ENCODE results near the gene PCED1B. TPM values are rescaled to one million over a fixed set of nuclear protein-coding genes. Genes with fewer than 3 reads are reported as not detected.

PCED1B gene
- total RNA-seq, 1 donor from 2014 or later = 3.1 TPM

- no peak overlapping the region for H3K4me2 ChIP-seq
- H3K27me3 ChIP-seq = no peaks in the 10 kb centered on the region
- no peak overlapping the region for H3K27ac Mint-ChIP-seq
- no peak overlapping the region for H3K4me3 ChIP-seq
- no peaks in the 10 kb centered on the region for H3K27me3 Mint-ChIP-seq (ENCODE audit: insufficient read depth, low read depth)
- no peak overlapping the region for H3K9ac ChIP-seq
- peaks cover 23% of the 10 kb centered on the region for H3K4me1 Mint-ChIP-seq
- H3K9me3 Mint-ChIP-seq = no peaks in the 10 kb centered on the region
- H3K27ac ChIP-seq = no peak overlapping the region
- no peak for DNase-seq (ENCODE audit: low spot score)
- H4K20me1 ChIP-seq (ENCODE audit: low read depth) = no peaks in the 10 kb centered on the region
- no peaks in the 10 kb centered on the region for H3K79me2 ChIP-seq (ENCODE audit: low read depth)
- H3K9me3 ChIP-seq (ENCODE audit: low read depth) = no peaks in the 10 kb centered on the region
- TF ChIP-seq EZH2 (IDR thresholded peaks at IDR 0.05) (no peak), EZH2phosphoT487 (IDR thresholded peaks at IDR 0.05) (no peak), CTCF (IDR thresholded peaks at IDR 0.05) (no peak)
- no peak overlapping the region for H2AFZ ChIP-seq (replicated peaks)
- H3F3A ChIP-seq (ENCODE audit: low read depth) = no peaks in the 10 kb centered on the region
- H3K36me3 Mint-ChIP-seq = no peaks in the 10 kb centered on the region
- no peak overlapping the region for H3K4me3 Mint-ChIP-seq
- peaks cover 14% of the 10 kb centered on the region for H3K4me1 ChIP-seq
- no peaks in the 10 kb centered on the region for H3K36me3 ChIP-seq
Observed at GRCh38 chr12:47188576-47189441, 109.4 kb downstream of the PCED1B start.

- no peaks in the 10 kb centered on the region for H4K20me1 ChIP-seq (ENCODE audit: low read depth)
- H3F3A ChIP-seq (ENCODE audit: low read depth) = no peaks in the 10 kb centered on the region
- peaks cover 30% of the 10 kb centered on the region for H3K4me1 Mint-ChIP-seq
- no peak overlapping the region for H3K4me2 ChIP-seq
- no peaks in the 10 kb centered on the region for H3K79me2 ChIP-seq (ENCODE audit: low read depth)
- no peak overlapping the region for H3K4me3 ChIP-seq
- H3K27me3 Mint-ChIP-seq (ENCODE audit: insufficient read depth, low read depth) = no peaks in the 10 kb centered on the region
- no peaks in the 10 kb centered on the region for H3K36me3 Mint-ChIP-seq
- no peak overlapping the region for H2AFZ ChIP-seq (replicated peaks)
- H3K9ac ChIP-seq = no peak overlapping the region
- DNase-seq (ENCODE audit: low spot score) = no peak
- no peak overlapping the region for H3K27ac ChIP-seq
- no peaks in the 10 kb centered on the region for H3K9me3 Mint-ChIP-seq
- H3K9me3 ChIP-seq (ENCODE audit: low read depth) = no peaks in the 10 kb centered on the region
- H3K36me3 ChIP-seq = no peaks in the 10 kb centered on the region
- peaks cover 20% of the 10 kb centered on the region for H3K4me1 ChIP-seq
- H3K4me3 Mint-ChIP-seq = no peak overlapping the region
- TF ChIP-seq EZH2 (IDR thresholded peaks at IDR 0.05) = no peak
- no peak for TF ChIP-seq EZH2phosphoT487 (IDR thresholded peaks at IDR 0.05)
- no peak for TF ChIP-seq CTCF (IDR thresholded peaks at IDR 0.05)
- H3K27ac Mint-ChIP-seq = no peak overlapping the region
- H3K27me3 ChIP-seq = no peaks in the 10 kb centered on the region
Observed at GRCh38 chr12:47189728-47190127, 110.3 kb downstream of the PCED1B start.

DNA sequence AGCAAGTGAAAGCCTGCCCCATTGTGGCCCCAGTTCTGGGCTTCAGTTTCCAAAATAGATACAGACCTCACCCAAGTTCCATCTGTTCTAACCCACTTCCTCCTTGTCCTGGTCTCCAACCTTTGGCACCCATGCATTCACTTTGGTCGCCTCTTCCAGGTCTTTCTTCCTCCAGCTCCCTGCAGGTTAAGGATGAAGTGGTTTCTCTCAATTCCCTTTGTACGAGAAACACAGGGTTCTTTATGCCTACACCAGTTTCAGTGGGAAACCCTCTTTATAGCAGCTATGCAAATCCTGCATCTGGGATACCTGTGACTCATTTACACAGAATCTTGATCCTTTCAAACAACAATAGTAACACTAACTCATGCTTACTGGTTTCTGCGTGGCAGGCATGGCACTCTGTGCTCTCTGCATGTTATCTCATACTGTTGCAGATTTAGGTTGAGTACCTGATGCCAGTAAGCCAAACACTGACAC lies 110.9 kb downstream of the PCED1B start:
- H3K4me3 Mint-ChIP-seq = no peak overlapping the region

More for the DNA sequence above, 110.9 kb downstream of the PCED1B start:
- no peaks in the 10 kb centered on the region for H3K27me3 Mint-ChIP-seq (ENCODE audit: insufficient read depth, low read depth)
- no peak for DNase-seq (ENCODE audit: low spot score)
- H3K36me3 Mint-ChIP-seq = no peaks in the 10 kb centered on the region
- Histone ChIP-seq H3K27ac (no peak overlapping the region), H3K4me3 (no peak overlapping the region), H4K20me1 (ENCODE audit: low read depth) (no peaks in the 10 kb centered on the region), H3F3A (ENCODE audit: low read depth) (no peaks in the 10 kb centered on the region), H3K4me1 (peaks cover 20% of the 10 kb centered on the region), H3K4me2 (no peak overlapping the region), H2AFZ (replicated peaks) (no peak overlapping the region), H3K27me3 (no peaks in the 10 kb centered on the region), H3K9me3 (ENCODE audit: low read depth) (no peaks in the 10 kb centered on the region), H3K79me2 (ENCODE audit: low read depth) (no peaks in the 10 kb centered on the region), H3K9ac (no peak overlapping the region), H3K36me3 (no peaks in the 10 kb centered on the region)
- no peak overlapping the region for H3K27ac Mint-ChIP-seq
- H3K9me3 Mint-ChIP-seq = no peaks in the 10 kb centered on the region
- peaks cover 30% of the 10 kb centered on the region for H3K4me1 Mint-ChIP-seq
- no peak for TF ChIP-seq EZH2 (IDR thresholded peaks at IDR 0.05)
- no peak for TF ChIP-seq CTCF (IDR thresholded peaks at IDR 0.05)
- TF ChIP-seq EZH2phosphoT487 (IDR thresholded peaks at IDR 0.05) = no peak

Measured in neural progenitor cell (in vitro differentiated cells).